Transverse colon (tissue), 4 donors: Measurements from ENCODE around the gene DOCK7. TPM values are rescaled to one million over a fixed set of nuclear protein-coding genes. Genes with fewer than 3 reads are reported as not detected.

ENCODE experiments used
- DNase-seq: peaks from one replicate; pipeline ENCODE4 v3.0.0-alpha.2; 2019
- H3K27ac ChIP-seq, 4 donors: fragments of 200-600 bp; sonication (generic); 2 replicates each; pipeline ENCODE4 v1.5.1; 2016 to 2018; ENCODE audit warnings: inconsistent platforms in 4 of 4
- H3K27me3 ChIP-seq: fragments of 200-600 bp; sonication (generic); 2 replicates; pipeline ENCODE4 v1.5.1; 2017; ENCODE audit warnings: inconsistent platforms
- H3K36me3 ChIP-seq, 4 donors: fragments of 200-600 bp; sonication (generic); 2 replicates each; pipeline ENCODE4 v1.5.1; 2017 to 2019; ENCODE audit warnings: inconsistent platforms in 4 of 4
- H3K4me1 ChIP-seq, 4 donors: fragments of 200-600 bp; sonication (generic); 2 replicates each; pipeline ENCODE4 v1.5.1; 2017 to 2020; ENCODE audit warnings: inconsistent platforms in 4 of 4
- H3K4me3 ChIP-seq, 4 donors: fragments of 200-600 bp; sonication (generic); 1 replicate in 1 of 4; 2 replicates in 3 of 4; pipeline versions ENCODE4 v1.5.1 to v1.6.1; 2017 to 2019; ENCODE audit warnings: inconsistent platforms in 4 of 4
- H3K9me3 ChIP-seq, 2 donors: fragments of 200-600 bp; sonication (generic); 2 replicates each; pipeline ENCODE4 v1.5.1; 2017 to 2019; ENCODE audit warnings: inconsistent platforms in 2 of 2
- CTCF ChIP-seq, 5 experiments: fragments of 200-600 bp in 3 of 5; fragments of 450-650 bp in 2 of 5; sonication (generic) in 3 of 5; IDR thresholded peaks; 1 replicate in 2 of 5; 2 replicates in 3 of 5; pipeline ENCODE4 v1.5.1; 2016 to 2017; ENCODE audit warnings: antibody characterized with exemption in 5 of 5, inconsistent platforms in 3 of 5, mild to moderate bottlenecking in 2 of 5, moderate library complexity in 1 of 5
- EP300 ChIP-seq: sonication (generic); formaldehyde crosslinking; IDR thresholded peaks from one replicate; pipeline ENCODE4 v1.6.1; 2017; ENCODE audit warnings: antibody characterized with exemption, low read depth
- POLR2A ChIP-seq: fragments of 450-650 bp; IDR thresholded peaks from one replicate; pipeline ENCODE4 v1.6.1; 2016; ENCODE audit warnings: antibody characterized with exemption, mild to moderate bottlenecking, moderate library complexity
- POLR2AphosphoS5 ChIP-seq, 3 donors: sonication (generic); formaldehyde crosslinking; IDR thresholded peaks; one replicate each; pipeline ENCODE4 v1.6.1; 2016; ENCODE audit warnings: antibody characterized with exemption in 3 of 3
- WGBS, 2 donors: methylation state at CpG; one replicate each; pipeline ENCODE4 v1.1.5; 2018; ENCODE audit warnings: low coverage in 1 of 2; 5-methylcytosine and 5-hydroxymethylcytosine counted together
- in situ Hi-C, 4 donors: fragments of 200-750 bp; cut with MboI; loops; one replicate each; pipeline versions ENCODE4 v1.15.0 to v1.15.1; 2017; ENCODE audit warnings: low sequenced_read_pairs in 3 of 4, low pct_ligation_motif_present in 1 of 4, low pct_unique_long_range_greater_than_20kb in 1 of 4
- intact Hi-C: fragments of 100-400 bp; cut with DNase I; formaldehyde crosslinking; loops from one replicate; pipeline ENCODE4 v1.15.1; 2023; ENCODE audit warnings: low total_unique reads
- total RNA-seq, 4 donors: library from RNA; depleted of rRNA; stranded (reverse); fragments of >200 nt; gene quantifications; one replicate each; pipeline ENCODE4 v1.1.0, GENCODE V29; 2016

The DOCK7 gene
- total RNA-seq, 4 donors from 2014 or later = 33.7 to 138 (median 58.1) TPM

- Histone ChIP-seq H3K36me3 (peaks cover 0 to 2% (median 0%) of the 10 kb centered on the region in 4 donors), H3K9me3 (no peaks in the 10 kb centered on the region), H3K27me3 (no peaks in the 10 kb centered on the region), H3K27ac (peak within 1 kb of the TSS; percentile 94 to 100 (median 96)), H3K4me3 (peak within 1 kb of the TSS; percentile 69 to 99 (median 84)), H3K4me1 (peaks cover 19 to 33% (median 28%) of the 10 kb centered on the region in 4 donors)
- in situ Hi-C loops (no loop called here), intact Hi-C loops (no loop called here)
- DNase-seq = peak; percentile 97
- TF ChIP-seq EP300 (peak; percentile 15), CTCF (IDR thresholded peaks at IDR 0.05) (peak in 1 of 5 experiments; percentile 32), POLR2AphosphoS5 (IDR thresholded peaks at IDR 0.05) (peak; percentile 5 to 61 (median 48)), POLR2A (peak; percentile 52)
- WGBS, 2 donors = 0% methylated on average over 49 of the region's 76 CpGs; no CpG with 5 or more reads in 1 of the 2 donors
Measured at GRCh38 chr1:62436466-62437272, 251.5 kb downstream of the DOCK7 start, which contains the start of gene USP1. Gene USP1, plus strand, starts transcription at chr1:62437049. Its CDS starts 2,819 bp downstream, at chr1:62439868.

DNA sequence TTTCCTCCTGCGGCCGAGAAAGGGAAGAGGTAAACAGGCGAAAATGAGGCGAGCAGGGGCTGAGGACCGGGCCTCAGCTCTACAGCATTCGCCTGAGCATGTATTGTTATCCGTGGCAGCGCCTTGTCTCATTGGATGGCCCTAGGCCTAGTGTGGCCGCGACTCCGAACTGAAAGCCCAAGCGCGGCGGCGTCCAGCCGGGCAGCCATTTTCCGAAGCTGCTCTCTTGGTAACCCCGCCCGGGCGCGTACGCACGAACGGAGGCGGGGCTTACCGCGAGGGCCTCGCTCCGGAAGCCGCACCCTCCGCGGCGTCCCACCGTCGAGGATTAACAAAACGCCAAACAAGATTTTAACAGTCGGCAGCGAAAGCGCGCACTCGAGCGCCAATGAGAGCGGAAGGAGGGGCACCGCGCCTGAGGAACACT lies 252.1 kb downstream of the DOCK7 start:
- no peak for TF ChIP-seq CTCF (IDR thresholded peaks at IDR 0.05)
- TF ChIP-seq POLR2AphosphoS5 (IDR thresholded peaks at IDR 0.05) = peak; percentile 97 to 99 (median 99)
- TF ChIP-seq POLR2A = peak; percentile 98
- TF ChIP-seq EP300 = no peak
- Histone ChIP-seq H3K4me3 (peak overlapping the region; percentile 69 to 87 (median 80)), H3K27ac (peak overlapping the region; percentile 94 to 100 (median 96)), H3K27me3 (no peaks in the 10 kb centered on the region), H3K4me1 (peaks cover 19 to 33% (median 28%) of the 10 kb centered on the region in 4 donors), H3K9me3 (no peaks in the 10 kb centered on the region), H3K36me3 (no peaks in the 10 kb centered on the region)
- in situ Hi-C loops (no loop called here), intact Hi-C loops (no loop called here)
- 0% methylated on average over 40 of the region's 45 CpGs; no CpG with 5 or more reads in 1 of the 2 donors for WGBS, 2 donors
- DNase-seq = peak; percentile 97

DNA sequence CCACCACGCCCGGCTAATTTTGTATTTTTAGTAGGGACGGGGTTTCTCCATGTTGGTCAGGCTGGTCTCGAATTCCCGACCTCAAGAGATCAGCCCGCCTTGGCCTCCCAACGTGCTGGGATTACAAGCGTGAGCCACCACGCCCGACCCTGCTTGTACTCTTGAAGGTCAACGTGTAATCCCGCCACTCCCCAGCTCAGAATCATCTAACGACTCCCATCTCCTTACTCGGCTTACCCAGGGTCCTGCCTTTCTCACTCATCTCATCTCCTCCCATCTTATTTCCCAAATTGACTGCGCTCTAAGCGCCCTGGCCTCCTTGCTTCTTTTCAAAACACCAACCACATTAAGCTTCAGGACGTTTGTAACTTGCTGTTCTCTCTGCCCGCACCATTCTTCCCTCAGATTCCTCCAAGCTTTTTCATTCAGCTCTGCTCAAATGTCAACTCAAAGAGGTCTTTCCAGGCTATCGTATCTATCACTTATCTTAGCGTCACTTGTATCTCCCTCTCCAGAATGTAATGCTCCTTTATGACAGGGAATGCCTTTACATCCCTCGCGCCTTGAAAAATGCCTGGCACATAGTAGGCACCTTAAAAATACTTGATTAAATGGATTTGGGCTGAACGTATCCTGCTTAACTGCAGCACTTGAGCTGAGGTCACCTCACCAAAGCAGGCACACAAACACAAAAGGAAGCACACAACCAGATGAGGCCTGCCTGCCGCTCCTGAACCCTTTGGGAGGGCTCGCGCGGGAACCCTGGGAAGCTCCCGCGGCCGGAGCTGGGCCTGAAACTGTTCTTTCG lies 252.8 kb downstream of the DOCK7 start:
- peak overlapping the region; percentile 69 to 87 (median 80) for H3K4me3 ChIP-seq
- peak; percentile 19 for DNase-seq
- H3K27ac ChIP-seq = peak overlapping the region; percentile 94 to 100 (median 96)
- intact Hi-C loops (no loop called here), in situ Hi-C loops (no loop called here)
- H3K9me3 ChIP-seq = no peaks in the 10 kb centered on the region
- TF ChIP-seq EP300 (no peak), POLR2A (no peak), POLR2AphosphoS5 (IDR thresholded peaks at IDR 0.05) (no peak), CTCF (IDR thresholded peaks at IDR 0.05) (no peak)
- H3K27me3 ChIP-seq = no peaks in the 10 kb centered on the region
- peaks cover 17 to 32% (median 28%) of the 10 kb centered on the region in 4 donors for H3K4me1 ChIP-seq
- 50 to 61% methylated on average over 11 to 31 of the region's 31 CpGs for WGBS, 2 donors
- no peaks in the 10 kb centered on the region for H3K36me3 ChIP-seq

DNA sequence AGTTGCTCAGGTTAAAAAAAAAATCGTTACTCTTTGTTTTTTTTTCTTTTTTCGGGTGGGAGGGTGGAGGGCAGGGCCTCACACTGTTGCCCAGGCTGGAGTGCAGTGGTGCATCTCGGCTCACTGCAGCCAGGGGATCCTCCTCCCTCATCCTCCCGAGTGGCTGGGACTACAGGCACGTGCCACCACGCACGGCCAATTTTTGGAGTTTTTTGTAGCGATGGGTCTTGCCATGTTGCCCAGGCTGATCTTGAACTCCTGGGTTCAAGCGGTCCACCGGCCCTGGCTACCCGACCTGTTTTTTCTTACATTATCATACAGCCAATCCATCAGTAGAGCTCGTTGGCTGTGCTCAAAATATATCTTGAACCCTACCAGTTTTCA lies 253.6 kb downstream of the DOCK7 start:
- Histone ChIP-seq H3K4me1 (peaks cover 11 to 26% (median 22%) of the 10 kb centered on the region in 4 donors), H3K27ac (no peak overlapping the region), H3K4me3 (no peak overlapping the region), H3K27me3 (no peaks in the 10 kb centered on the region), H3K36me3 (no peaks in the 10 kb centered on the region), H3K9me3 (no peaks in the 10 kb centered on the region)
- DNase-seq = no peak
- intact Hi-C loops = no loop called here
- WGBS, 2 donors = 91 to 95% methylated on average over 6 to 12 of the region's 12 CpGs
- no peak for TF ChIP-seq CTCF (IDR thresholded peaks at IDR 0.05)
- TF ChIP-seq POLR2AphosphoS5 (IDR thresholded peaks at IDR 0.05) = no peak
- TF ChIP-seq EP300 = no peak
- no peak for TF ChIP-seq POLR2A
- in situ Hi-C loops = no loop called here
